DOHH2 (cell line): Measurements from ENCODE around the gene MMD.

ENCODE experiments used
- H3F3A ChIP-seq: fragments of 200-600 bp; sonication (generic), shearing (Covaris generic); 2 replicates; pipeline ENCODE4 v1.6.0; 2016; ENCODE audit warnings: antibody characterized with exemption, mild to moderate bottlenecking; ENCODE audit not compliant: control insufficient read depth, insufficient read depth
- H3K27ac ChIP-seq: fragments of 200-600 bp; sonication (generic); 2 replicates; pipeline ENCODE4 v1.5.1; 2014; ENCODE audit warnings: low read depth, mild to moderate bottlenecking, low read length, moderate library complexity
- H3K27me3 ChIP-seq: fragments of 200-600 bp; sonication (generic); 2 replicates; pipeline ENCODE4 v1.6.1; 2014; ENCODE audit warnings: mild to moderate bottlenecking, low read length, mixed read lengths; ENCODE audit not compliant: control insufficient read depth
- H3K36me3 ChIP-seq: fragments of 200-600 bp; sonication (generic); 2 replicates; pipeline ENCODE4 v1.6.1; 2014; ENCODE audit warnings: mild to moderate bottlenecking, low read length, moderate library complexity, mixed read lengths; ENCODE audit not compliant: control insufficient read depth
- H3K4me1 ChIP-seq: fragments of 200-600 bp; sonication (generic); 2 replicates; pipeline ENCODE4 v1.6.1; 2014; ENCODE audit warnings: mild to moderate bottlenecking, low read length, mixed read lengths; ENCODE audit not compliant: control insufficient read depth
- H3K4me2 ChIP-seq: fragments of 200-600 bp; sonication (generic); 2 replicates; pipeline ENCODE4 v1.6.0; 2014; ENCODE audit warnings: mild to moderate bottlenecking, low read length, moderate library complexity
- H3K4me3 ChIP-seq: fragments of 200-600 bp; sonication (generic); 2 replicates; pipeline ENCODE4 v1.5.1; 2014; ENCODE audit warnings: mild to moderate bottlenecking, low read length, mixed read lengths
- H3K79me2 ChIP-seq: fragments of 200-600 bp; sonication (generic); 2 replicates; pipeline ENCODE4 v1.6.1; 2014; ENCODE audit warnings: mild to moderate bottlenecking, low read length, mixed read lengths; ENCODE audit not compliant: control insufficient read depth
- H3K9me2 ChIP-seq: fragments of 200-600 bp; sonication (generic); replicated peaks from 2 replicates; pipeline ENCODE4 v1.6.1; 2014; ENCODE audit warnings: mild to moderate bottlenecking, low read length, mixed read lengths; ENCODE audit not compliant: control insufficient read depth
- H3K9me3 ChIP-seq: fragments of 200-600 bp; sonication (generic); 2 replicates; pipeline ENCODE4 v1.6.1; 2014; ENCODE audit warnings: antibody characterized with exemption, low read length, mixed read lengths; ENCODE audit not compliant: control insufficient read depth, insufficient read depth
- H4K20me1 ChIP-seq: fragments of 200-600 bp; sonication (generic); 2 replicates; pipeline ENCODE4 v1.6.0; 2014; ENCODE audit warnings: low read depth, mild to moderate bottlenecking, antibody characterized with exemption, low read length, moderate library complexity; ENCODE audit not compliant: control insufficient read depth, insufficient read depth
- EZH2phosphoT487 ChIP-seq: fragments of 200-600 bp; sonication (generic); IDR thresholded peaks from 2 replicates; pipeline ENCODE4 v1.6.1; 2017; ENCODE audit warnings: borderline replicate concordance, mild to moderate bottlenecking, antibody characterized with exemption, low read length, moderate library complexity, mixed read lengths
- TF ChIP-seq, protein P1 (sequence below): fragments of 200-600 bp; sonication (generic); IDR thresholded peaks from one replicate; pipeline ENCODE4 v1.5.1; 2014; ENCODE audit warnings: antibody characterized with exemption, mild to moderate bottlenecking, low read depth, low read length; ENCODE audit not compliant: poor library complexity, severe bottlenecking

The MMD gene

DNA sequence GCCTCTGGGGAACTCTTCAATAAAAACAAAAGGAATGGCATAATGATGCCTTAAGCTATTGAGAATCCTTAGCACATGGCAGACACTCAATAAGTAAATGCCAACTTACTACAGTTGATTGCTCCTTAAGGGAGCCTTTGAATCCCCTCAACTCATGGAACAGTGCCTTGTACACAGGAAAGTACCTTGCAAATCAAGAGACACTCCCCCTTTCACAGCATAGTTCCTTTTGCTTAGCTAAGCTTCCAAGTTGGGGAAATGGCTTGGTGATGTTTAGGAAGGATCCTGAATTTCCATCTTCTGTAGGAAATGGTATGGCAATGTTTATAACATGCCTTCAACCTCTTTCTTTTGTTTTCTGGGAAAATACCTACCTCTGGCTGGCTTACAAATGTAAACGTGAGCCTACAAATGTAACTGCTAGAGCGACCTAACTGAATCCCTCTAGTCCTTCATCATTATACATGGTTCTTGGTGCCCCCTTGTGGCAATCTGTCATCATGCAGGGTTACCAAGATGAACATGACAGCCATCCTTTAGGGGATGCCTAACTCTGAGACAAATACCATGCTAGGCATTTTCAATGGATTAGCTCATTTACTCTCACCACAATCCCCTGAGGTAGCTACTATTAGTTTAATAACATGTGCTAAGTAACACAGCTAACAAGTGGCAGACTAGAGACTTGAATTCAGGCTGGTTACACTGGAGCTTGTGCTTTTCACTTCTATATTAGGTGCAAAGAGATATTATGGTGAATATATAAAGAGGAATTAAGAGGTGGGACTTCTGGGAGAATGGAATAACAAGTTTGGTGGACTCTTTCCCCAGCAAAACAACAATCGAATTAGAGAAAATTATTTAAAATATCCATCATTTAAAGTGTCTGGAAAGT is 65.0 kb downstream of the MMD start:
- Histone ChIP-seq H3F3A (no peaks in the 10 kb centered on the region), H3K4me2 (no peak overlapping the region), H3K27me3 (no peaks in the 10 kb centered on the region), H4K20me1 (no peaks in the 10 kb centered on the region), H3K9me2 (no peaks in the 10 kb centered on the region), H3K27ac (no peak overlapping the region), H3K79me2 (no peaks in the 10 kb centered on the region), H3K9me3 (peaks cover 9% of the 10 kb centered on the region), H3K4me1 (no peaks in the 10 kb centered on the region), H3K36me3 (no peaks in the 10 kb centered on the region), H3K4me3 (no peak overlapping the region)
- TF ChIP-seq, protein P1, sequence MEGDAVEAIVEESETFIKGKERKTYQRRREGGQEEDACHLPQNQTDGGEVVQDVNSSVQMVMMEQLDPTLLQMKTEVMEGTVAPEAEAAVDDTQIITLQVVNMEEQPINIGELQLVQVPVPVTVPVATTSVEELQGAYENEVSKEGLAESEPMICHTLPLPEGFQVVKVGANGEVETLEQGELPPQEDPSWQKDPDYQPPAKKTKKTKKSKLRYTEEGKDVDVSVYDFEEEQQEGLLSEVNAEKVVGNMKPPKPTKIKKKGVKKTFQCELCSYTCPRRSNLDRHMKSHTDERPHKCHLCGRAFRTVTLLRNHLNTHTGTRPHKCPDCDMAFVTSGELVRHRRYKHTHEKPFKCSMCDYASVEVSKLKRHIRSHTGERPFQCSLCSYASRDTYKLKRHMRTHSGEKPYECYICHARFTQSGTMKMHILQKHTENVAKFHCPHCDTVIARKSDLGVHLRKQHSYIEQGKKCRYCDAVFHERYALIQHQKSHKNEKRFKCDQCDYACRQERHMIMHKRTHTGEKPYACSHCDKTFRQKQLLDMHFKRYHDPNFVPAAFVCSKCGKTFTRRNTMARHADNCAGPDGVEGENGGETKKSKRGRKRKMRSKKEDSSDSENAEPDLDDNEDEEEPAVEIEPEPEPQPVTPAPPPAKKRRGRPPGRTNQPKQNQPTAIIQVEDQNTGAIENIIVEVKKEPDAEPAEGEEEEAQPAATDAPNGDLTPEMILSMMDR, result peak; percentile 91
- TF ChIP-seq EZH2phosphoT487, result no peak

- H3K27ac ChIP-seq, result no peak overlapping the region
- no peaks in the 10 kb centered on the region for H3K79me2 ChIP-seq
- no peak overlapping the region for H3K4me2 ChIP-seq
- H3K4me1 ChIP-seq, result no peaks in the 10 kb centered on the region
- TF ChIP-seq, protein P1, result no peak
- no peak for TF ChIP-seq EZH2phosphoT487
- H3K36me3 ChIP-seq, result no peaks in the 10 kb centered on the region
- no peaks in the 10 kb centered on the region for H3K9me3 ChIP-seq
- H3F3A ChIP-seq, result no peaks in the 10 kb centered on the region
- no peaks in the 10 kb centered on the region for H3K27me3 ChIP-seq
- no peak overlapping the region for H3K4me3 ChIP-seq
- H4K20me1 ChIP-seq, result no peaks in the 10 kb centered on the region
- H3K9me2 ChIP-seq, result no peaks in the 10 kb centered on the region
These were observed 66.7 kb downstream of the MMD start for GRCh38 chr17:55354941-55355340.

DNA sequence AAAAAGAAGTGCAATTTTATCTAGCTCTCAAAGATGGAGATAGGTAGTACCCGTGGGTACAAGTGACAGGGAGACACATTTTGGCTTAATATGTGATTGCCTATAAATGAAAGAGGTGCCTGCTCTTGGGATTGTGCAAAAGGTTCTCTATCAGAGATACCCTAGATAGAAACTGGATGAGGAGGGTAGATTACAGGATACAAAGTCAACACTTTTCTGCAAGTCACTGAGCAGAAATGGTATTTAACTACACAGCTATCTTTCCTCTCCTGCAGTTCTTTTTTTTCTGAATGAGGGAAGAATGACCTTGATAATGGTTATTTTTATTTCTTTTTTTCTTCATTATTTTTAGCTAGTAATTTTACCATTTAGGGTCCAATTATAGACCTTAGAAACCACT is 67.6 kb downstream of the MMD start:
- no peak overlapping the region for H3K4me3 ChIP-seq
- H3K9me3 ChIP-seq, result no peaks in the 10 kb centered on the region
- H3K4me1 ChIP-seq, result no peaks in the 10 kb centered on the region
- H3K79me2 ChIP-seq, result no peaks in the 10 kb centered on the region
- TF ChIP-seq, protein P1, result no peak
- TF ChIP-seq EZH2phosphoT487, result no peak
- no peaks in the 10 kb centered on the region for H3K27me3 ChIP-seq
- H4K20me1 ChIP-seq, result no peaks in the 10 kb centered on the region
- H3K27ac ChIP-seq, result no peak overlapping the region
- no peaks in the 10 kb centered on the region for H3K9me2 ChIP-seq
- no peaks in the 10 kb centered on the region for H3F3A ChIP-seq
- H3K36me3 ChIP-seq, result no peaks in the 10 kb centered on the region
- no peak overlapping the region for H3K4me2 ChIP-seq
